Ovary (tissue), 9 donors: ENCODE results near the gene URGCP. TPM values are rescaled to one million over a fixed set of nuclear protein-coding genes. Genes with fewer than 3 reads are reported as not detected.

Source experiments
- DNase-seq, 5 donors: peaks; one replicate each; pipeline ENCODE4 v3.0.0-alpha.2; 2019 to 2020
- H3K27ac ChIP-seq, 2 donors: fragments of 200-600 bp; one replicate each; pipeline versions ENCODE4 v1.5.1 to v1.8.0; 2019 to 2022
- H3K27me3 ChIP-seq: fragments of 200-600 bp; one replicate; pipeline ENCODE4 v1.8.0; 2022
- H3K36me3 ChIP-seq: fragments of 200-600 bp; sonication (generic); one replicate; pipeline ENCODE4 v1.5.1; 2019
- H3K4me1 ChIP-seq: one replicate; pipeline ENCODE4 v1.8.1; 2013; ENCODE audit warnings: mild to moderate bottlenecking, moderate library complexity; ENCODE audit not compliant: insufficient read depth
- H3K4me3 ChIP-seq: fragments of 200-600 bp; sonication (generic); one replicate; pipeline ENCODE4 v1.5.1; 2017
- H3K9me3 ChIP-seq, 2 donors: fragments of 200-600 bp in 1 of 2; sonication (generic) in 1 of 2; one replicate each; pipeline versions ENCODE4 v1.5.1 to v1.8.1; 2013 to 2019; ENCODE audit warnings: mild to moderate bottlenecking in 1 of 2, moderate library complexity in 1 of 2
- EP300 ChIP-seq: sonication (generic); formaldehyde crosslinking; IDR thresholded peaks from one replicate; pipeline ENCODE4 v1.6.1; 2017; ENCODE audit warnings: antibody characterized with exemption
- POLR2A ChIP-seq: fragments of 450-650 bp; IDR thresholded peaks from one replicate; pipeline ENCODE4 v1.6.1; 2017; ENCODE audit warnings: antibody characterized with exemption, mild to moderate bottlenecking, moderate library complexity
- WGBS, 3 donors: extraction: QIAGEN DNeasy Blood & Tissue Kit in 1 of 3; methylation state at CpG; one replicate each; pipeline versions ENCODE4 v1.1.5 to v1.1.7; 2013 to 2017; 5-methylcytosine and 5-hydroxymethylcytosine counted together
- intact Hi-C, 4 donors: fragments of 100-400 bp; cut with DNase I; formaldehyde crosslinking; loops; one replicate each; pipeline versions ENCODE4 v1.11.0 to v1.15.1; 2022 to 2023
- polyA plus RNA-seq, 2 donors: library from polyadenylated mRNA; stranded (reverse); fragments of 200-250 nt in 1 of 2; fragments of 350-450 nt in 1 of 2; fragmentation: Illumina TruSeq in 1 of 2; extraction: RNeasy Lipid Tissue Mini Kit (QIAGEN cat#74804) in 1 of 2; gene quantifications; one replicate each; pipeline ENCODE4 v1.2.3, GENCODE V29; 2013 to 2014
- total RNA-seq, 7 donors: library from RNA; depleted of rRNA in 2 of 7; stranded (reverse); fragments of >200 nt in 2 of 7; fragmentation: NEBNext Ultra II Directional in 3 of 7; extraction: Animal tissue kit (Norgen Biotek cat#: 25700) in 3 of 7; gene quantifications; one replicate each; pipeline versions ENCODE4 v1.1.0 to v1.2.4, GENCODE V29; 2016 to 2023
- TF ChIP-seq, protein P1 (sequence below), 3 donors: fragments of 450-650 bp in 2 of 3; fragments of 200-600 bp in 1 of 3; IDR thresholded peaks; one replicate each; pipeline versions ENCODE4 v1.5.1 to v1.8.0; 2016 to 2022; ENCODE audit warnings: antibody characterized with exemption in 3 of 3, mild to moderate bottlenecking in 1 of 3
- donor health status: DM: no; HTN: no; CAD: no; lungs with moderate emphysema.
- donor health status: DM: no; HTN: no; CAD: no.
- donor health status: Bipolar disorder and iron deficiency.
- donor health status: DM: yes; HTN: yes; CAD: no.
- donor health status: DM: no; HTN: no; CAD: no.
- donor health status: DM: yes; HTN: yes; CAD: no.

The URGCP gene
- total and polyA plus RNA-seq, 9 donors, result 19.3 to 55.1 (median 38.8) TPM

DNA sequence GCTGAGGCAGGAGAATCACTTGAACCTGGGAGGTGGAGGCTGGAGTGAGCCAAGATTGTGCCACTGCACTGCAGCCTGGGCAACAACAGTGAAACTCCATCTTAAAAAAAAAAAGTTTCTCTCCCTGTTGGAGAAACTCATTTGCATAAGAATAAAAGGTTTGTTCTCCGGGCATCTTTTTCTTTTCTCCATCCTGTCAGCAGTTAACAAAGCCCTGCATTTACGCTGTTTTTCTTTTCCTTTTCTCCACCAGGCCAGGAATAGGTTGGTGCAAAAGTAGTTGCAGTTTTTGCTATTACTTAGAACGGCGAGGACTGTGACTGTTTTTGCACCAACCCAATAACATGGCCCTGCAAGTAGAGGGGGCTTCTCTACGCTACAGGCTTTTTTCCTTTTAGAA is 9.5 kb upstream of the URGCP start:
- WGBS, 3 donors, result 96% methylated on average over 5 of the region's 5 CpGs
- TF ChIP-seq EP300, result no peak
- TF ChIP-seq POLR2A, result no peak
- TF ChIP-seq, protein P1, sequence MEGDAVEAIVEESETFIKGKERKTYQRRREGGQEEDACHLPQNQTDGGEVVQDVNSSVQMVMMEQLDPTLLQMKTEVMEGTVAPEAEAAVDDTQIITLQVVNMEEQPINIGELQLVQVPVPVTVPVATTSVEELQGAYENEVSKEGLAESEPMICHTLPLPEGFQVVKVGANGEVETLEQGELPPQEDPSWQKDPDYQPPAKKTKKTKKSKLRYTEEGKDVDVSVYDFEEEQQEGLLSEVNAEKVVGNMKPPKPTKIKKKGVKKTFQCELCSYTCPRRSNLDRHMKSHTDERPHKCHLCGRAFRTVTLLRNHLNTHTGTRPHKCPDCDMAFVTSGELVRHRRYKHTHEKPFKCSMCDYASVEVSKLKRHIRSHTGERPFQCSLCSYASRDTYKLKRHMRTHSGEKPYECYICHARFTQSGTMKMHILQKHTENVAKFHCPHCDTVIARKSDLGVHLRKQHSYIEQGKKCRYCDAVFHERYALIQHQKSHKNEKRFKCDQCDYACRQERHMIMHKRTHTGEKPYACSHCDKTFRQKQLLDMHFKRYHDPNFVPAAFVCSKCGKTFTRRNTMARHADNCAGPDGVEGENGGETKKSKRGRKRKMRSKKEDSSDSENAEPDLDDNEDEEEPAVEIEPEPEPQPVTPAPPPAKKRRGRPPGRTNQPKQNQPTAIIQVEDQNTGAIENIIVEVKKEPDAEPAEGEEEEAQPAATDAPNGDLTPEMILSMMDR (IDR thresholded peaks at IDR 0.05), result no peak
- H3K4me1 ChIP-seq, result no peaks in the 10 kb centered on the region
- no peak for DNase-seq
- H3K36me3 ChIP-seq, result no peaks in the 10 kb centered on the region
- no peaks in the 10 kb centered on the region for H3K9me3 ChIP-seq
- intact Hi-C loops, result no loop called here
- no peaks in the 10 kb centered on the region for H3K27me3 ChIP-seq
- H3K4me3 ChIP-seq, result no peak overlapping the region
- no peak overlapping the region for H3K27ac ChIP-seq

DNA sequence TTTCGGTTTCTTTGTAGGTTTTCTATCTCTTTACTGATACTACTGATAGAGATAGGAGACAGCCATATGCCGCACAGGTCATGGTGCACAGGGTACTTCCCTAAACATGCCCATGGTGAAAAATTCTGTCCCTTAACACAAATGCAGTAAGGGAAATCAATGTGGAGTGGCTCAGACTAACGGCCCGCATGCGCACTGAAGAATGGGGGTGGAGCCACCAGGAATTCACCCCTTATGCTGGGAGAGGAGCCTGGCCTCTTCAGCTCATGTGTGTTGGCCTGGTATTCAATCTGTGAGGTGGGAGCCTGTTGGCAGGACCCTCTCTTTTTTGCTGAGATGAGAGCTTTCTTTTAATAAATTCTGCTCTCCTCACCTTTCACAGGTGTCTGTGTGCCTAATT is 8.4 kb upstream of the URGCP start:
- Histone ChIP-seq H3K4me1 (no peaks in the 10 kb centered on the region), H3K27ac (no peak overlapping the region), H3K9me3 (no peaks in the 10 kb centered on the region), H3K4me3 (no peak overlapping the region), H3K27me3 (no peaks in the 10 kb centered on the region), H3K36me3 (no peaks in the 10 kb centered on the region)
- TF ChIP-seq POLR2A, result no peak
- 89 to 91% (median 89%) methylated on average over 5 of the region's 5 CpGs for WGBS, 3 donors
- no peak for DNase-seq
- intact Hi-C loops, result no loop called here

DNA sequence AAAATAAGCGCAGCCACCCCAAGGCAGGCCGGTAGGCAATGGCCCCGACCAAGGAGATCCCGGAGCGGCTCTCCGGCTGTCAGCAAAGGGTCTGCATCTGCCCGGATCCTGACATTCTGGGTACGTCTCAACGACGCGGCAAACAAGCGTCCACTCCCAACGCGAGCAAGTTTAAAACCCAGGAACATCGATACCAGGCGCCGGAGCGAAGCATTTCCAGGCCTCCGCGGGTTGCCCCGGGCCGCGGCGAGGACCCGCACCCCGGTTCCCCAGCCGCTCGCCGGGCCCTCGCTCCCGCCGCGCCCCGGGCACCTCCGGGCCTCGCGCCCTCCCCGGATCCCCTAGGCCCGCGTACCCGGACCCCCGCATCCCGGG is 453 bp downstream of the URGCP start:
- Histone ChIP-seq H3K27me3 (no peaks in the 10 kb centered on the region), H3K4me1 (peaks cover 12% of the 10 kb centered on the region), H3K36me3 (no peaks in the 10 kb centered on the region), H3K4me3 (peak overlapping the region; percentile 81), H3K9me3 (no peaks in the 10 kb centered on the region), H3K27ac (peak overlapping the region; percentile 93 to 95)
- 0% methylated on average over 42 to 43 of the region's 43 CpGs for WGBS, 3 donors
- peak; percentile 33 to 66 (median 49) for DNase-seq
- intact Hi-C loops, result no loop called here
- no peak for TF ChIP-seq POLR2A
- TF ChIP-seq, protein P1 (IDR thresholded peaks at IDR 0.05), result no peak
- TF ChIP-seq EP300, result no peak

DNA sequence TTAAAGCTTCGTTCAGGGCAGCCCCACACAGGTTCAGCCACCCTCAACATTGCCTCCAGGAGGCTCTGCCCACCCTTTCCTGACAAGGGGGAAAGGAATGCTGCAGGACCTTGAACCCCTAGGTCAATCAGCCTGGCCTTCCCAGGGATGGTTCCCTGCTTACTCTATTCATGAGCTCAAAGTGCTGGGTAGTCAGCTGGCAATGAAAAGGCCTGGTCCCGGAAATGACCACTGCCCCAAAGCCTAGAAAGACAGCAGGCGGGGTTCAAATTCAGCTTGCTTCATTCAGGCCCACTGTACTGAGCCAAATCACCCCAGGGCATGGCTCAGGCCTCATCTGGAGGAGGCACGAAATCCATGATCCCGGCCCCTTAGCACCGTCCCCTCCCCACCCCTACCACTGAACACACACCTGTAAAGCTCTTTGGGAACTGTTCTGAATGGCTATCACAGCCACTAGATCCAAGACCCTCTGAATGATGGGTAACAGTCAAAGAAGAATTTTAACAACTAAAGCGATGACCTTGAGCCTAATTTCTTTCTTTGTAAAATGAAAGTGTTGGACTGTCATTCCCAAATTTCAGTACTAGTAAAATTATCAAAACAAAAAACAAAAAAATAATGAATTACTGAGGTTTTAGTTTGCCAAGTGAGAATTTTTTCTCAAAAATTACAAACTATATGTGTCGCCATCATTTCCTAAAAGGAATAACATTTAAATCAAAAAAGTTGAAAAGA is 1.0 kb downstream of the URGCP start:
- 28 to 29% (median 28%) methylated on average over 8 of the region's 8 CpGs for WGBS, 3 donors
- intact Hi-C loops, result no loop called here
- TF ChIP-seq EP300, result no peak
- TF ChIP-seq, protein P1 (IDR thresholded peaks at IDR 0.05), result no peak
- no peak for TF ChIP-seq POLR2A
- Histone ChIP-seq H3K27me3 (no peaks in the 10 kb centered on the region), H3K4me3 (peak overlapping the region; percentile 81), H3K36me3 (no peaks in the 10 kb centered on the region), H3K4me1 (peaks cover 12% of the 10 kb centered on the region), H3K9me3 (no peaks in the 10 kb centered on the region), H3K27ac (peak overlapping the region in 1 of 2 donors; percentile 93)
- DNase-seq, result peak in 4 of 5 donors; percentile 23 to 47 (median 40)

DNA sequence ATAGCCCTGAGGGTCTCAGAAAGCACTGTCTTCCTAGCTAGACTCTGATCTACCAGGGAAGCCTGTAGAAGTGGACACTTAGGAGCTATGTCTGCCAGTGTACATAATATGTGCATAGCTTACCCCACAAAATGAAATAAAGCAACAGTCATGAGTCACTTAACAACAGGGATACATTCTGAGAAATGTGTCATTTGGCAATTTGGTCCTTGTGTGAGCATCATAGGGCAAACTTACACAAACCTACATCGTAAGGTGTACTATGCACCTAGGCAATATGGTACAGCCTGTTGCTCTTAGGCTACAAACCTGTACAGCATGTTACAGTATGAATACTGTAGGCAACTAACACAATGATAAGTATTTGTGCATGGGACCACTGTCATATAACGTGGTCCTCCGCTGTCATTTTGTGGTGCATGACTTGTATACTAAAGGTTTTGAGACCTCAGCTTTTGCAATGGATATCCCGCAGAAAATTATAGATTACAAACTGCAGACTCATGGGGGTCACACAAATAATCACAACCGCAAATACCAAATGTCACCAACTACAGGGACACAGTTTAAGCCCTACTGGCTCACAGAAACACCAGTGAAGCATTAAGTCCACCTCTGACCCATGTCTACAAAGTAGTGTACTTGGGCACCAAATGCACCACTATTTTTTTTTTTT is 1.7 kb downstream of the URGCP start:
- intact Hi-C loops, result no loop called here
- no peak overlapping the region for H3K4me3 ChIP-seq
- 90 to 94% (median 94%) methylated on average over 5 of the region's 5 CpGs for WGBS, 3 donors
- no peaks in the 10 kb centered on the region for H3K9me3 ChIP-seq
- no peak for DNase-seq
- peaks cover 12% of the 10 kb centered on the region for H3K4me1 ChIP-seq
- H3K27me3 ChIP-seq, result no peaks in the 10 kb centered on the region
- no peak for TF ChIP-seq EP300
- TF ChIP-seq, protein P1 (IDR thresholded peaks at IDR 0.05), result no peak
- TF ChIP-seq POLR2A, result no peak
- peak overlapping the region in 1 of 2 donors; percentile 93 for H3K27ac ChIP-seq
- H3K36me3 ChIP-seq, result no peaks in the 10 kb centered on the region
